NCI-H2107 (cell line): ENCODE data around the gene SLC6A4.
"Not testable (repeated sequence)": the region's sequence is repeated elsewhere in the genome, so short reads cannot be mapped to it uniquely, and the experiment has no call there.

Source experiments
- DNase-seq: peaks from one replicate; lab custom pipeline; 2025; lab: John Stamatoyannopoulos, UW

The SLC6A4 gene

GRCh38 chr17:30238387-30239088, 3.0 kb upstream of the SLC6A4 start:
- DNase-seq, result no peak

- DNase-seq, result no peak
Measured at GRCh38 chr17:30238003-30238344, 2.5 kb upstream of the SLC6A4 start.

- no peak for DNase-seq
Measured at GRCh38 chr17:30237296-30238002, 2.0 kb upstream of the SLC6A4 start.

- DNase-seq, result no peak
Measured at GRCh38 chr17:30236766-30237165, 1.3 kb upstream of the SLC6A4 start.

GRCh38 chr17:30236297-30236624, 764 bp upstream of the SLC6A4 start:
- no peak for DNase-seq

- no peak for DNase-seq
Measured at GRCh38 chr17:30234964-30235363, 533 bp downstream of the SLC6A4 start.

- DNase-seq, result no peak
Measured at GRCh38 chr17:30234296-30234695, 1.2 kb downstream of the SLC6A4 start.

GRCh38 chr17:30232824-30233427, 2.6 kb downstream of the SLC6A4 start:
- DNase-seq, result no peak

- DNase-seq, result no peak
Measured at GRCh38 chr17:30232015-30232823, 3.3 kb downstream of the SLC6A4 start.

- no peak for DNase-seq
Measured at GRCh38 chr17:30230596-30231125, 4.8 kb downstream of the SLC6A4 start.

- DNase-seq, result not testable (repeated sequence)
Measured at GRCh38 chr17:30230009-30230408, 5.5 kb downstream of the SLC6A4 start.

- no peak for DNase-seq
Measured at GRCh38 chr17:30229012-30229411, 6.5 kb downstream of the SLC6A4 start.

- no peak for DNase-seq
Measured at GRCh38 chr17:30228011-30228410, 7.5 kb downstream of the SLC6A4 start.

GRCh38 chr17:30226878-30227277, 8.6 kb downstream of the SLC6A4 start:
- no peak for DNase-seq

GRCh38 chr17:30225919-30226553, 9.5 kb downstream of the SLC6A4 start:
- DNase-seq, result no peak

GRCh38 chr17:30225112-30225511, 10.4 kb downstream of the SLC6A4 start:
- no peak for DNase-seq

GRCh38 chr17:30224419-30224960, 11.0 kb downstream of the SLC6A4 start:
- DNase-seq, result no peak

- DNase-seq, result no peak
Measured at GRCh38 chr17:30222721-30223175, 12.7 kb downstream of the SLC6A4 start.

- no peak for DNase-seq
Measured at GRCh38 chr17:30222251-30222650, 13.2 kb downstream of the SLC6A4 start.

GRCh38 chr17:30221346-30221745, 14.2 kb downstream of the SLC6A4 start:
- DNase-seq, result no peak

- DNase-seq, result no peak
Measured at GRCh38 chr17:30220414-30220813, 15.1 kb downstream of the SLC6A4 start.

- no peak for DNase-seq
Measured at GRCh38 chr17:30219833-30220232, 15.7 kb downstream of the SLC6A4 start.
